HepG2 (cell line): ENCODE data around the gene LDB2. TPM values are rescaled to one million over a fixed set of nuclear protein-coding genes. Genes with fewer than 3 reads are reported as not detected.

Source experiments
- ATAC-seq: fragments of 200-7000 bp; cut with Tn5 transposase; 3 replicates; pipeline ENCODE4 v1.9.1; 2020; ENCODE audit warnings: mild to moderate bottlenecking, moderate library complexity
- BruUV-seq: library from RNA; stranded (reverse); fragments of 400-500 nt; replicated peaks from 2 replicates; lab custom pipeline; 2021; lab: Mats Ljungman, UMichigan
- CTCF ChIA-PET: fragments of 300-600 bp; formaldehyde crosslinking; extraction: SDS; loops from one replicate; lab custom pipeline; 2021; ENCODE audit warnings: low total read pairs, inconsistent platforms, low intra/inter-chr PET ratio; lab: Yijun Ruan, JAX
- POLR2A ChIA-PET: fragments of 350-600 bp; sonication (Branson Sonifier 250); formaldehyde crosslinking; loops from one replicate; lab custom pipeline; 2020; ENCODE audit warnings: antibody characterized with exemption, inconsistent platforms; lab: Yijun Ruan, JAX
- DNase-seq: peaks from one replicate; pipeline ENCODE4 v3.0.0-alpha.2; 2015; ENCODE audit warnings: low spot score
- FAIRE-seq: peaks from 3 replicates; lab custom pipeline; 2011; peaks lifted over from hg19 to GRCh38; lab: Jason Lieb, UNC
- H2AFZ ChIP-seq: one replicate; pipeline ENCODE4 v1.6.1; 2011; ENCODE audit warnings: low read length, inconsistent platforms
- H3K27ac ChIP-seq: fragments of 300-600 bp; 3 replicates; pipeline ENCODE4 v1.8.0; 2011; ENCODE audit warnings: mixed run types, mild to moderate bottlenecking, mixed read lengths, low read length, inconsistent platforms; ENCODE audit not compliant: insufficient read depth; ENCODE audit errors: extremely low read length
- H3K27me3 ChIP-seq, 2 experiments: fragments of 200-600 bp in 1 of 2; 2 replicates in 1 of 2; 3 replicates in 1 of 2; pipeline versions ENCODE4 v1.6.0 to v1.8.0; 2011; ENCODE audit warnings: low read length in 2 of 2, mild to moderate bottlenecking in 2 of 2, moderate library complexity in 2 of 2, inconsistent platforms in 1 of 2; ENCODE audit not compliant: insufficient read depth in 2 of 2, control insufficient read depth in 1 of 2
- H3K36me3 ChIP-seq, 2 experiments: fragments of 200-600 bp in 1 of 2; replicated peaks in 1 of 2; 2 replicates in 1 of 2; 3 replicates in 1 of 2; pipeline versions ENCODE4 v1.5.1 to v1.8.0; 2011; ENCODE audit warnings: low read length in 2 of 2, inconsistent platforms in 1 of 2; ENCODE audit not compliant: insufficient read depth in 2 of 2, control insufficient read depth in 1 of 2
- H3K4me1 ChIP-seq: 2 replicates; pipeline ENCODE4 v1.5.1; 2012; ENCODE audit warnings: low read length, inconsistent platforms; ENCODE audit not compliant: insufficient read depth
- H3K4me2 ChIP-seq: 2 replicates; pipeline ENCODE4 v1.6.0; 2011; ENCODE audit warnings: low read depth, low read length, inconsistent platforms
- H3K4me3 ChIP-seq, 3 experiments: fragments of 200-600 bp in 1 of 3; sonication (generic), shearing (Covaris generic) in 1 of 3; replicated peaks in 1 of 3; 2 replicates each; pipeline ENCODE4 v1.5.1; 2011 to 2016; ENCODE audit warnings: low read length in 3 of 3, inconsistent platforms in 2 of 3, low read depth in 2 of 3, mild to moderate bottlenecking in 2 of 3, control low read depth in 1 of 3, mixed read lengths in 1 of 3; ENCODE audit not compliant: insufficient read depth in 1 of 3
- H3K79me2 ChIP-seq: one replicate; pipeline ENCODE4 v1.6.1; 2011; ENCODE audit warnings: low read length, inconsistent platforms; ENCODE audit not compliant: insufficient read depth
- H3K9ac ChIP-seq: 2 replicates; pipeline ENCODE4 v1.6.0; 2011; ENCODE audit warnings: mild to moderate bottlenecking, low read depth, low read length, inconsistent platforms; ENCODE audit not compliant: insufficient read depth
- H3K9me3 ChIP-seq: 2 replicates; pipeline ENCODE4 v1.5.1; 2012; ENCODE audit warnings: mild to moderate bottlenecking, low read length
- H4K20me1 ChIP-seq: 2 replicates; pipeline ENCODE4 v1.6.0; 2011; ENCODE audit warnings: inconsistent platforms, mild to moderate bottlenecking, low read length, moderate library complexity; ENCODE audit not compliant: insufficient read depth
- ATF6 ChIP-seq: sonication (generic); formaldehyde crosslinking; conservative IDR thresholded peaks from 2 replicates; pipeline ENCODE4 v1.4.0; 2020; ENCODE audit warnings: missing genetic modification reagents
- GTF2F1 ChIP-seq: fragments of 150-350 bp; IDR thresholded peaks from 2 replicates; pipeline ENCODE4 v1.6.1; 2014; ENCODE audit warnings: low read length
- NFYC ChIP-seq: IDR thresholded peaks from 2 replicates; pipeline ENCODE4 v1.6.1; 2016; ENCODE audit warnings: missing genetic modification reagents, missing compliant biosample characterization
- ZNF205 ChIP-seq: IDR thresholded peaks from 2 replicates; pipeline ENCODE4 v1.6.1; 2018; ENCODE audit warnings: missing biosample characterization, missing genetic modification reagents
- ZNF557 ChIP-seq: sonication (generic); formaldehyde crosslinking; IDR thresholded peaks from 2 replicates; pipeline ENCODE4 v1.4.0; 2020; ENCODE audit warnings: missing genetic modification reagents
- WGBS: methylation state at CpG from one replicate; pipeline ENCODE4 v1.1.6; 2017; ENCODE audit warnings: low lambda C conversion rate; 5-methylcytosine and 5-hydroxymethylcytosine counted together
- in situ Hi-C: cut with HindIII; loops from 2 replicates; pipeline ENCODE4 v1.10.0; 2017; ENCODE audit warnings: low pct_unique_long_range_greater_than_20kb; ENCODE audit not compliant: extremely low pct_ligation_motif_present
- intact Hi-C: fragments of 100-400 bp; cut with micrococcal nuclease; formaldehyde crosslinking; loops from one replicate; pipeline ENCODE4 v1.10.0; 2022; ENCODE audit not compliant: unreplicated experiment
- polyA plus RNA-seq, 8 experiments: library from polyadenylated mRNA; depleted of rRNA in 3 of 8; stranded (reverse) in 7 of 8; unstranded in 1 of 8; fragments of >200 nt; fragmentation: Illumina TruSeq in 4 of 8; extraction: Trizol in 4 of 8; gene quantifications; 2 replicates each; pipeline versions ENCODE4 v1.2.1 to v1.2.3, GENCODE V29; 2011 to 2016; ENCODE audit warnings: low read depth in 4 of 8, missing spikeins in 1 of 8, mixed read lengths in 1 of 8; ENCODE audit not compliant: insufficient read depth in 1 of 8
- total RNA-seq, 5 experiments: library from RNA; depleted of rRNA; stranded (reverse); fragments of >200 nt; fragmentation: Illumina TruSeq; extraction: Trizol; gene quantifications; 2 replicates each; pipeline ENCODE4 v1.2.3, GENCODE V29; 2016; ENCODE audit warnings: low read depth in 1 of 5

Gene LDB2
- total and polyA plus RNA-seq, 2 of the 13 experiments (the other 11 are each of a cell fraction or from before 2014, with no cell fraction given): not detected

- intact Hi-C loops: no loop called here
- Histone ChIP-seq H2AFZ (no peak overlapping the region), H3K36me3 (no peaks in the 10 kb centered on the region), H3K4me3 (no peak overlapping the region), H3K4me2 (no peak overlapping the region), H3K27me3 (peaks cover 0 to under 1% of the 10 kb centered on the region in 2 experiments; a peak in 1 of 5 replicates), H3K4me1 (no peaks in the 10 kb centered on the region), H4K20me1 (no peaks in the 10 kb centered on the region), H3K27ac (no peak overlapping the region), H3K9ac (no peak overlapping the region), H3K9me3 (no peaks in the 10 kb centered on the region), H3K79me2 (no peaks in the 10 kb centered on the region)
- no peak for TF ChIP-seq NFYC
- TF ChIP-seq GTF2F1: no peak
- TF ChIP-seq ZNF205 (CRISPR knock-in tag): no peak
- no peak for TF ChIP-seq ZNF557 (CRISPR knock-in tag)
- TF ChIP-seq ATF6 (CRISPR knock-in tag): no peak
- no TSS peak for BruUV-seq
- FAIRE-seq (no peak), ATAC-seq (no peak), DNase-seq (no peak)
- ChIA-PET CTCF (no interaction called here), POLR2A (no interaction called here)
- in situ Hi-C loops: no loop called here
- WGBS: 2% methylated on average over 5 of the region's 5 CpGs
Measured at GRCh38 chr4:16677001-16677944, 221.2 kb downstream of the LDB2 start.
